ENCODE results near the gene RTF2. TPM values are rescaled to one million over a fixed set of nuclear protein-coding genes. Genes with fewer than 3 reads are reported as not detected.
A peak's percentile ranks its signal among the peaks of the same experiment; 100 is the strongest.

The RTF2 gene
- polyA plus RNA-seq (93.2 and 127 TPM in 2 replicates), polyA minus RNA-seq (57.2 and 58.9 TPM in 2 replicates)

GRCh38 chr20:56468316-56469076, at the start of gene RTF2:
Gene RTF2, plus strand, starts transcription at chr20:56468627. Its CDS starts 71 bp downstream, at chr20:56468698.
- Histone ChIP-seq H3K4me2 (ENCODE audit: low read length) (peak within 1 kb of the TSS; percentile 97), H3K27me3 (ENCODE audit: insufficient read depth, low read depth, low read length) (no peaks in the 10 kb centered on the region), H3K36me3 (ENCODE audit: insufficient read depth, low read length) (no peaks in the 10 kb centered on the region), H2AFZ (ENCODE audit: low read depth, low read length) (peak within 1 kb of the TSS; percentile 91), H3K79me2 (replicated peaks; ENCODE audit: insufficient read depth, low read length) (peaks cover 24% of the 10 kb centered on the region), H3K9me2 (ENCODE audit: insufficient read depth, low read length) (no peaks in the 10 kb centered on the region), H3K9ac (ENCODE audit: low read length) (peak within 1 kb of the TSS; percentile 84), H3K9me3 (ENCODE audit: low read length) (no peaks in the 10 kb centered on the region), H4K20me1 (ENCODE audit: insufficient read depth) (no peaks in the 10 kb centered on the region), H3F3A (ENCODE audit: insufficient read depth, low read length, poor library complexity, severe bottlenecking) (no peaks in the 10 kb centered on the region), H3K4me3 (ENCODE audit: low read length) (peak within 1 kb of the TSS; percentile 81), H3K27ac (ENCODE audit: low read length) (peak within 1 kb of the TSS; percentile 84)
- peak; percentile 95 for TF ChIP-seq MXI1 (conservative IDR thresholded peaks at IDR 0.05; ENCODE audit: poor library complexity, severe bottlenecking)
- TF ChIP-seq EP300 (conservative IDR thresholded peaks at IDR 0.05; ENCODE audit: poor library complexity, severe bottlenecking): peak; percentile 76
- peak; percentile 64 for TF ChIP-seq TAF1 (IDR thresholded peaks at IDR 0.05; ENCODE audit: low read depth)
- TF ChIP-seq EZH2 (IDR thresholded peaks at IDR 0.05; ENCODE audit: borderline replicate concordance, insufficient read depth, low read length, poor library complexity, severe bottlenecking): no peak
- TF ChIP-seq CTCF (IDR thresholded peaks at IDR 0.05; ENCODE audit: poor library complexity, severe bottlenecking): peak; percentile 28
- peak; percentile 74 for TF ChIP-seq REST (IDR thresholded peaks at IDR 0.05; ENCODE audit: borderline replicate concordance)
- TF ChIP-seq POLR2AphosphoS5 (IDR thresholded peaks at IDR 0.05): peak; percentile 97
- TF ChIP-seq SMC3 (conservative IDR thresholded peaks at IDR 0.05; ENCODE audit: poor library complexity): peak; percentile 50
- peak; percentile 51 for TF ChIP-seq RAD21 (conservative IDR thresholded peaks at IDR 0.05)

DNA sequence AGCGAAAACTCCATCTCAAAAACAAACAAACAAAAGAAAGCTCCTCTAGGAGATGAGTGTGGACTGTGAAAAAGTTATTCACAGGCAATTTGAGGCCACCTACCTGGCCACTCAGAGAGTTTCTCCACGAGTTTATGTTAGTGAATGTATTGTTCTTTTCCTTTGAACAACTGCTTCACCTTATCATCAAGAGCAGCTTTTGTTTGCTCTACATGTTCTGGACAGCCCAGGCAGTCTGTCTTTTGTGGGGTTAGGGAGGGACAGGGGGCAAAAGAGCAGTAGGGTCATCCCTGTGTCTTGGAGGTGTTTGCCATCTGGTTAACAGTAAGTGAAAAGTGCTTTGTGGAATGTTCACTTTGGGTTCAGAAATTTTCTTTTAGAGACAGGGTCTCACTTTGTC, 48.4 kb upstream of the RTF2 start:
- no peak for TF ChIP-seq POLR2AphosphoS5 (IDR thresholded peaks at IDR 0.05)
- no peak for TF ChIP-seq REST (IDR thresholded peaks at IDR 0.05; ENCODE audit: borderline replicate concordance)
- no peak for TF ChIP-seq CTCF (IDR thresholded peaks at IDR 0.05; ENCODE audit: poor library complexity, severe bottlenecking)
- TF ChIP-seq RAD21 (conservative IDR thresholded peaks at IDR 0.05): no peak
- no peak for TF ChIP-seq EP300 (conservative IDR thresholded peaks at IDR 0.05; ENCODE audit: poor library complexity, severe bottlenecking)
- no peak for TF ChIP-seq MXI1 (conservative IDR thresholded peaks at IDR 0.05; ENCODE audit: poor library complexity, severe bottlenecking)
- TF ChIP-seq EZH2 (IDR thresholded peaks at IDR 0.05; ENCODE audit: borderline replicate concordance, insufficient read depth, low read length, poor library complexity, severe bottlenecking): no peak
- TF ChIP-seq TAF1 (IDR thresholded peaks at IDR 0.05; ENCODE audit: low read depth): no peak
- no peak for TF ChIP-seq SMC3 (conservative IDR thresholded peaks at IDR 0.05; ENCODE audit: poor library complexity)
- Histone ChIP-seq H3K9me2 (ENCODE audit: insufficient read depth, low read length) (no peaks in the 10 kb centered on the region), H3K9ac (ENCODE audit: low read length) (no peak overlapping the region), H3K27ac (ENCODE audit: low read length) (no peak overlapping the region), H3K4me2 (ENCODE audit: low read length) (no peak overlapping the region), H3K4me3 (ENCODE audit: low read length) (no peak overlapping the region), H3K36me3 (ENCODE audit: insufficient read depth, low read length) (no peaks in the 10 kb centered on the region), H3K79me2 (replicated peaks; ENCODE audit: insufficient read depth, low read length) (no peaks in the 10 kb centered on the region), H3K9me3 (ENCODE audit: low read length) (no peaks in the 10 kb centered on the region), H3F3A (ENCODE audit: insufficient read depth, low read length, poor library complexity, severe bottlenecking) (no peaks in the 10 kb centered on the region), H4K20me1 (ENCODE audit: insufficient read depth) (no peaks in the 10 kb centered on the region), H3K27me3 (ENCODE audit: insufficient read depth, low read depth, low read length) (no peaks in the 10 kb centered on the region), H2AFZ (ENCODE audit: low read depth, low read length) (no peak overlapping the region)
